ENCODE data around the gene EFCAB8.

EFCAB8 gene

DNA sequence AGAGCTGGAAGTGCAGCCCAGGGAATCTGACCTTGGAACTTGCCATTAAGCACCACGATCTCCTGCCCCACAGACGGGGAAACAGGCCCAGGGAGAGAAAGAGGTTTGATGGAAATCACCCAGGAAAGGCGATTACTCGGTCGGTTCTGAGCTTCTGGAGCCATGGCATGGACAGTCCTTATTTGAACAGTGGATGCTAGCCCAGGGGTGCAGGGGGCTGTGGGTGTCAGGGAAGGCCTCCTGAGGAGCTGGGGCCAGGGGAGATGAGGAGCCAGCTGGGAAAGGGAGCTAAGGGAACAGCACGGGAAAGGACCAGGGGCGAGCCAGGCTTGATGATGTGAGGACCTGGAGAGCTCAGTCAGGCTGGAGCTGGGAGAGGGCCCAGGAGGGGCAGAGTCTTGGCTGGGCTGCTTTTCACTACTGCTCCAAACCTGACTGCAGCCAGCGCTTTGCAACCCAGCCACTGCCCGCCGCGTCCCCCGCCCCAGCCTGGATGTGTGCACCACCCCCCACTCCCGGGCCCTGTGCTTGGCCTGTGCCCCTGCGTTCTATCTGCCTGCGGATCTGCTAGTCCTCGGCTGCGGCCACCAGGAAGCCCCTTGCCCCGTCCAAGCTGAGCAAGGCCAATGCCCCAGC, 127.7 kb downstream of the EFCAB8 start:
- Histone ChIP-seq H3K27me3 (ENCODE audit: insufficient read depth, low read length) (no peaks in the 10 kb centered on the region), H3K36me3 (ENCODE audit: insufficient read depth, low read depth, low read length) (no peaks in the 10 kb centered on the region), H3K9ac (ENCODE audit: low read depth, low read length) (no peak overlapping the region), H3K4me3 (ENCODE audit: low read length) (no peak overlapping the region), H3K27ac (ENCODE audit: low read length) (no peak overlapping the region), H3K9me3 (ENCODE audit: insufficient read depth, low read depth, low read length) (no peaks in the 10 kb centered on the region), H3K4me1 (ENCODE audit: insufficient read depth, low read length) (no peaks in the 10 kb centered on the region)

DNA sequence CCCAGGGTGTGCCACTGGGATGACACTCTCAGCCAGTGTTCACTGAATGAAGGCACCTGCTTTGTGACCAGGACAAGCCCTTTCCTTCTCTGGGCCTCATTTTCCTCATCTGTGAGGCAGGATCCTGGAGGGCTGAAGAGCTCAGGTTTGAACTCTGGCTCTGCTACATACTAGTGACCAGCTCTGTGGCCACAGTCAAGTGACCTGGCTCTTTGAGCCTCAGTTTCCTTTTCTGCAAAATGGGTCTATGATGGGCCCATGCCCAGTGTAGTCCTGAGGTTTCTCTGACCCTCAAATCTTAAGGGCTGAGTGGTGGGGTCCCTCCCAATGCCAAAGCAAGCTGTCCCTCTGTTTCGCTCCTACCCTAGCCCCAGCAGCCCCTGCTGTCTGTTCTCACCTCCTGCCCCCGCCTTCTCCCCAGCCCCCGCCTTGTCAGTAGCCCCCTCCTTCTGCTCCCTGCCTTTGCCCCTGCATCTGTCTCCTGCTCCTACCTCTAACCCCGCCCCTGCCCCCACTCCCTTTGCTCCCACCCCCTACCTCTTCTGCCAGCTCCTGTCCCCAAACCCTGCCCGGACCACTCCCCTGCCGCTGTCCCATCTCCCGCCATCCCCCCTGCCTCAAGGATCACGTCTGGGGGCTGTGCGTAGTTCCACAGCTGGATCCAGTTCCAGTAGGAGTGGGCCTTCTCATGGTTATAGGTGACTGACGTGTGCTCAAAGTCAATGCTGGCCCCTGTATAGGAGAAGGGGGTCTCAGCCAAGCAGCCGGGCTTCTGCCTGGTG, 128.5 kb downstream of the EFCAB8 start:
- Histone ChIP-seq H3K9me3 (ENCODE audit: insufficient read depth, low read depth, low read length) (no peaks in the 10 kb centered on the region), H3K36me3 (ENCODE audit: insufficient read depth, low read depth, low read length) (no peaks in the 10 kb centered on the region), H3K4me1 (ENCODE audit: insufficient read depth, low read length) (no peaks in the 10 kb centered on the region), H3K27me3 (ENCODE audit: insufficient read depth, low read length) (no peaks in the 10 kb centered on the region), H3K9ac (ENCODE audit: low read depth, low read length) (no peak overlapping the region), H3K4me3 (ENCODE audit: low read length) (no peak overlapping the region), H3K27ac (ENCODE audit: low read length) (no peak overlapping the region)

DNA sequence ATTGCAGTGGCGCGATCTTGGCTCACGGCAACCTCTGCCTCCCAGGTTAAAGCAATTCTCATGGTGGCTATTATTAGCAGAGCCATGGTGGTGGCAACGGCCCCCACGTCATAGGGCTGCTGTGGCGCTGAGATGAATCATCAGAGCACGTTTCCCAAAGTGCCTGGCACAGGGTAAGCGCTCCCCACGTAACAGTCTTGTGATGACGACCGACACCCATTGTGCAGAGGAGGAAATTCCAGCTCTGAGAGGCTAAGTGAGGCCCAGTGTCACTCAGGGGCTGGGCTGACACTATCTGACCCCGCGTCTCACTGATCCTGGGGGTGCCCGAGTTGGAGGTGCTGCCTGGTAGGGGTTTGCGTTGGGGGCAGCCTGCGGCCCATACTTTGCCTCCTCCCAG, 129.3 kb downstream of the EFCAB8 start:
- H3K9ac ChIP-seq (ENCODE audit: low read depth, low read length): no peak overlapping the region
- no peak overlapping the region for H3K27ac ChIP-seq (ENCODE audit: low read length)
- no peaks in the 10 kb centered on the region for H3K9me3 ChIP-seq (ENCODE audit: insufficient read depth, low read depth, low read length)
- H3K27me3 ChIP-seq (ENCODE audit: insufficient read depth, low read length): no peaks in the 10 kb centered on the region
- H3K36me3 ChIP-seq (ENCODE audit: insufficient read depth, low read depth, low read length): no peaks in the 10 kb centered on the region
- H3K4me3 ChIP-seq (ENCODE audit: low read length): no peak overlapping the region
- H3K4me1 ChIP-seq (ENCODE audit: insufficient read depth, low read length): no peaks in the 10 kb centered on the region

DNA sequence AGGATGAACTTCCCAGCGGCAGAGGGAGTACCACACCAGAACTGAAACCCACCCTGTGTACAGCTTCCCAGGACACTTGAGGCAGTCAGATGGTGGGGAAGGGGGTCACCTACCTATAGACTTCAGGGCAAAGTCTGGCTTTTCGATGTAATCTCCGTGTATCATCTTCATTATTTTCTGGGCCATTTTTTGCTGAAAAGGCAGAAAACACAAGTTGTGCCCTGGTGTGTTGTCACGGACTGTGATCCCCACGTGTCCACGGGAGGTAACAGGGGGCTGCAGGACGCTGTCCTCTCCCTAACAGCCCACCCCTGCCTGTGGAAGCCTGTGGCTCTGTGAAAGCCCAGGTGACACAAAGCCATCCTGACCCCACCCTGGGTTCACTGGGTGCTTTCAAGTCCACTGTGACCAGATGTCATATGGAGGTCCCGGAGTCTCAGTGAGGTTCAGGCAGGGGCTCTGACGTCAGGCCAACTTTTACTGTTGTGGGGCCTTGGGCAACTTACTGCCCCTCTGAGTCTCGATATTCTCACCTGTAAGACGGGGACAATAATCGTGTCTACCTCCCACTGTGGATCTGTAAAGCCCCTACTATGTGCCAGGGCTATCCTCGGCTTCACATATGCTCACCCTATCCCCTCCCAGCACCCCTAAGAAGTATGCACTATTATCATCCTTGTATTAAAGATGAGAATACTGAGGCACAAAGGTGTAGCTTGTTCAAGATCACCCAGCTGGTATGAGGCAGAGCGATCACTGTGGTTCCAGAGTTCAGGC, 131.0 kb downstream of the EFCAB8 start:
- H3K36me3 ChIP-seq (ENCODE audit: insufficient read depth, low read depth, low read length): no peaks in the 10 kb centered on the region
- H3K27ac ChIP-seq (ENCODE audit: low read length): no peak overlapping the region
- H3K4me1 ChIP-seq (ENCODE audit: insufficient read depth, low read length): no peaks in the 10 kb centered on the region
- no peaks in the 10 kb centered on the region for H3K9me3 ChIP-seq (ENCODE audit: insufficient read depth, low read depth, low read length)
- no peak overlapping the region for H3K4me3 ChIP-seq (ENCODE audit: low read length)
- H3K27me3 ChIP-seq (ENCODE audit: insufficient read depth, low read length): no peaks in the 10 kb centered on the region
- H3K9ac ChIP-seq (ENCODE audit: low read depth, low read length): no peak overlapping the region

DNA sequence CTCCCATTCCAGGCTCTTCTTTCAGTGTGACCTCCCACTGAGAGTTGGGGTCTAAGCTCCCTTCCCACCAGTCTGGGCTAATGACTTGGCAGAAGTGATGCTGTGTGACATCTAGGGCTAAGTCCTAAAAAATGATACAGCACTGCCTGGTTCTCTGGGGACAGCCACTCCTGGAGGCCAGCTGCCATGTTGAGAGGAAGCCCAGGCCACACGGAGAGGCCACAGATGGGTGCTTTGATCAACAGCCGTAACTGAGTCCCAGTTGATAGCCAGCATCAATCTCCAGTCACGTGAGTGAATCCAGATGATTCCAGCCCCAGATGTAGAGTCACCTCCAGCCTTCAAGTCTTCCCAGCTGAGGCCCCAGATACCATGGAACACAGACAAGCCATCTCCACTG, 131.7 kb downstream of the EFCAB8 start:
- Histone ChIP-seq H3K4me3 (ENCODE audit: low read length) (no peak overlapping the region), H3K9ac (ENCODE audit: low read depth, low read length) (no peak overlapping the region), H3K27ac (ENCODE audit: low read length) (no peak overlapping the region), H3K4me1 (ENCODE audit: insufficient read depth, low read length) (no peaks in the 10 kb centered on the region), H3K36me3 (ENCODE audit: insufficient read depth, low read depth, low read length) (no peaks in the 10 kb centered on the region), H3K27me3 (ENCODE audit: insufficient read depth, low read length) (no peaks in the 10 kb centered on the region), H3K9me3 (ENCODE audit: insufficient read depth, low read depth, low read length) (no peaks in the 10 kb centered on the region)

DNA sequence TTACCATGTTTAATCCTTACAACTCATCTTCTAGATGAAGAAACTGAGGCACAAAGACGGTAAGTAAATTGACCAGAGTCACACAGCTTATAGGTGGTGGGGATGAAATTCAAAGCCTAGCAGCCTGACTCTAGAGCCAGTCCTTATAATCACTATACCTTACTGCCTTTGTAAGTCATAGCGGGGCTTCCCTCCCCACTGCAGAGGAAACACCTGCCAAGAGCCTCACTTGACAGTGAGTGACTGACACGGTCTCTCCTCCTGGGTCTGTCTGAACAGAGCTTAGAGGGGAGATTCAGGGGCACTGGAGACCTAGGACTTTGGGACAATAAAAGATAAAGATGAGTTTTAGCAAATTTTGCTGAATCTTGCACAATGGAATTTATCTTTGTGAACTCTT, 132.7 kb downstream of the EFCAB8 start:
- H3K9me3 ChIP-seq (ENCODE audit: insufficient read depth, low read depth, low read length): no peaks in the 10 kb centered on the region
- H3K36me3 ChIP-seq (ENCODE audit: insufficient read depth, low read depth, low read length): no peaks in the 10 kb centered on the region
- H3K9ac ChIP-seq (ENCODE audit: low read depth, low read length): no peak overlapping the region
- H3K4me3 ChIP-seq (ENCODE audit: low read length): no peak overlapping the region
- no peaks in the 10 kb centered on the region for H3K4me1 ChIP-seq (ENCODE audit: insufficient read depth, low read length)
- H3K27me3 ChIP-seq (ENCODE audit: insufficient read depth, low read length): no peaks in the 10 kb centered on the region
- H3K27ac ChIP-seq (ENCODE audit: low read length): no peak overlapping the region

DNA sequence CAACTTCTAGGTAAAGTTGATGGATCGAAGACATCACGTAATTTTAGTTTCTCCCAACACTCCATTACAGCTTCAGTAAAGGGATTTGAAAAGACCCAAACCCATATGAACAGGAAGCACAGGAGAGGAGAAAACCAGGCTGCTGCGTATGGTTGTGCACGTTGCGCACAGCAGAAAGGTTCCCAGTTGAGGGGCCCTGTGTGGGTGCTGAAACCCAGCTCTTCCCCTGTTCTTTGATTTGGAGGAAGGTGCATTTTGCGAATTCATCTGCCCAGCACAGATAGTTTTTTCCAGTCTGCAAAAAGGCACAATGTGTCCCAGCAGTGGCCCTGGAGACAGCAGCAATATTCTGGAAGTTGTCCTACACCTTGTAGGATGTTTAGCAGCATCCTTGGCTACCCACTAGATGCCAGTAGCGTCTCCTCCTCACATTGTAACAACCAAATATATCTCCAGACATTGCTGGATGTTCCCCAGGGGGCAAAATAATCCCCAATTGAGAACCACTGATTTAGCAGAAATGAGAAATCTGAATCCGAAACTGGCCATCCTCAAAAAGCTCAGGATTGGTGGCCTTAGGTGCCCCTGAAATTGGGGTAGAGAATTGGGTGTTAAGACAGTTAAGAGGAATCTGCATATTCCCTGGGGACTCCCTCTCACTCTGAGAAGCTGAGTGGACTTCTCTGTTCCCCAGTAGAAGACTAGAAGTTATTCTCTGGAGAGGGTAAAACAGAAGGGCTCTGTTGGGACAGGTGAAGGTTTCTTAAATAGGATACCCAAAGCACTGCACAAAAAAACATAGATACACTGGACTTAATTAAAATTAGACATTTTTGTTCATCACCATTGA, 133.3 kb downstream of the EFCAB8 start:
- H3K27ac ChIP-seq (ENCODE audit: low read length): no peak overlapping the region
- H3K4me1 ChIP-seq (ENCODE audit: insufficient read depth, low read length): no peaks in the 10 kb centered on the region

DNA sequence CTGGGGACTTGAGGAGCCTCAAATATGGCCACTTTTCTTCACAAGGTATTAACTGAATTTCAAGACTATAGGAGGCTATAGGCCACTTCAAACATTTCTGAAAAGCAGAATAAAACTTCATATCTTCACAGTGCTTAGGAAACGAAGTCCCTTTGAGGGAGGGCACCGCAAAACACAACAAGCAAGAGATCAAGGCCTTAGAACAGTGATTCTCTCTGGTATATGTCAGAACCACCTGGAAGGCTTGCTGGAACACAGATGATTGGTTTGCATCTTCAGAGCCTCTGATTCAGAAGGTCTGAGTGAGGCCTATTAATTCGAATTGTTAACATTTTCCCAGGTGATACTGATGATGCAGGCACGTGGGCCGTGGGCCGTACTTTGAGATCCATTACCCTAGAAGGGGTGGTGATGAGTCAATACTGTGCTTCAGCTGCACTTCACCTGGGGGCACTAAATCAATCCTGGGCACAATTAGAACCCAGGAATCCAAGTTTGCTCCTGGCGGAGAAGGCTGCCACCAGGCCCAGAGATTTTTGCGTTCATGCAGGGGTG, 134.8 kb downstream of the EFCAB8 start:
- Histone ChIP-seq H3K4me1 (ENCODE audit: insufficient read depth, low read length) (no peaks in the 10 kb centered on the region), H3K9me3 (ENCODE audit: insufficient read depth, low read depth, low read length) (no peaks in the 10 kb centered on the region; the same call in 1 of the 2 replicates), H3K9ac (ENCODE audit: low read depth, low read length) (no peak overlapping the region), H3K27ac (ENCODE audit: low read length) (no peak overlapping the region), H3K27me3 (ENCODE audit: insufficient read depth, low read length) (no peaks in the 10 kb centered on the region), H3K36me3 (ENCODE audit: insufficient read depth, low read depth, low read length) (no peaks in the 10 kb centered on the region), H3K4me3 (ENCODE audit: low read length) (no peak overlapping the region)

More for the DNA sequence above, 133.3 kb downstream of the EFCAB8 start:
- no peak overlapping the region for H3K9ac ChIP-seq (ENCODE audit: low read depth, low read length)
- no peak overlapping the region for H3K4me3 ChIP-seq (ENCODE audit: low read length)
- no peaks in the 10 kb centered on the region; the same call in 1 of the 2 replicates for H3K9me3 ChIP-seq (ENCODE audit: insufficient read depth, low read depth, low read length)
- H3K36me3 ChIP-seq (ENCODE audit: insufficient read depth, low read depth, low read length): no peaks in the 10 kb centered on the region
- no peaks in the 10 kb centered on the region for H3K27me3 ChIP-seq (ENCODE audit: insufficient read depth, low read length)

DNA sequence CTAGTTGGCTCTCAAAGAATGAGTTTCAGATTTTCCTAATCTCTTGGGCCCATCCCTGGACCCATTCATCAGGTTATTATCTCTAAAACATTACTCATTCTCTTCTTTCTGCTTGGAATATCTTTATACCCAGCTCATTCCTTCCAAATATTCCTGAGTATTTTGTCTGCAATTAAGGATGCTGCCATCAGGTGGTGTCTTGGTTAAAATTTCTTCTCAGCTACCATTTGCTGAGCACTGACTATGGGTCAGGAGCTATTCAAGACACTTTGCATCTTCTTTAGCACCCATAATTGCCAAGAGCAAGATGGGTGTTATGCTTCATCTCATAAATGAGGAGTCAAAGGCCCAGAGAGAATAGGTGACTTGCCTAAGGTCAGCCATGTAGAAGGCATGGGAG, 137.1 kb downstream of the EFCAB8 start:
- Histone ChIP-seq H3K4me1 (ENCODE audit: insufficient read depth, low read length) (no peaks in the 10 kb centered on the region), H3K9me3 (ENCODE audit: insufficient read depth, low read depth, low read length) (no peaks in the 10 kb centered on the region; the same call in 1 of the 2 replicates), H3K27me3 (ENCODE audit: insufficient read depth, low read length) (no peaks in the 10 kb centered on the region), H3K36me3 (ENCODE audit: insufficient read depth, low read depth, low read length) (no peaks in the 10 kb centered on the region), H3K27ac (ENCODE audit: low read length) (no peak overlapping the region), H3K9ac (ENCODE audit: low read depth, low read length) (no peak overlapping the region), H3K4me3 (ENCODE audit: low read length) (no peak overlapping the region)

DNA sequence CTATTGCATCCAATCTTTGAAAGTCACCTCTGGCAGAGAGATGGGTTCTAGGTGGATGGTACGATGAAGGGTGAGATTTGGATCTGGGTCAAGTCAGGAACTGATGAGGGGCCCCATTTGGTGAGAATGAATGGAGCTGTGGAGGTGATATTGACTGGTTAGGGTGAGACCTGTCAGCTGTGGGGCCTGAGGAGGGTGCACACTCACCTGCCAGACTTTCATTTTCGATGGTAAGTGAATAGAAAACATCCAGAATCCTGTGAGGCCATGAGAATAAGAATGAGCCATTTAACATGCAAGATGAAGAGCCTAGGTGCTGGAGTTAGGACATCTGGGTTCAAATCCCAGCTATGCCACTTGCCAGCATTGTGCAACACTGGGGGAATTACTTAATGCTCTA, 138.7 kb downstream of the EFCAB8 start:
- Histone ChIP-seq H3K27me3 (ENCODE audit: insufficient read depth, low read length) (no peaks in the 10 kb centered on the region), H3K9me3 (ENCODE audit: insufficient read depth, low read depth, low read length) (no peaks in the 10 kb centered on the region; the same call in 1 of the 2 replicates), H3K27ac (ENCODE audit: low read length) (no peak overlapping the region), H3K4me1 (ENCODE audit: insufficient read depth, low read length) (no peaks in the 10 kb centered on the region), H3K9ac (ENCODE audit: low read depth, low read length) (no peak overlapping the region), H3K36me3 (ENCODE audit: insufficient read depth, low read depth, low read length) (no peaks in the 10 kb centered on the region), H3K4me3 (ENCODE audit: low read length) (no peak overlapping the region)
